ENCODE results near the gene CAPN3.
"Not testable (repeated sequence)": the region's sequence is repeated elsewhere in the genome, so short reads cannot be mapped to it uniquely, and the experiment has no call there.

CAPN3 gene

GRCh38 chr15:42359249-42359648, at the start of gene CAPN3:
Gene CAPN3 (plus strand): TSS chr15:42359501. CDS start chr15:42359806, 305 bp downstream.
- DNase-seq (ENCODE audit: low spot score) = no peak

- no peak for DNase-seq (ENCODE audit: low spot score)
These were observed 45.8 kb upstream of the CAPN3 start for GRCh38 chr15:42313463-42313862.

DNA sequence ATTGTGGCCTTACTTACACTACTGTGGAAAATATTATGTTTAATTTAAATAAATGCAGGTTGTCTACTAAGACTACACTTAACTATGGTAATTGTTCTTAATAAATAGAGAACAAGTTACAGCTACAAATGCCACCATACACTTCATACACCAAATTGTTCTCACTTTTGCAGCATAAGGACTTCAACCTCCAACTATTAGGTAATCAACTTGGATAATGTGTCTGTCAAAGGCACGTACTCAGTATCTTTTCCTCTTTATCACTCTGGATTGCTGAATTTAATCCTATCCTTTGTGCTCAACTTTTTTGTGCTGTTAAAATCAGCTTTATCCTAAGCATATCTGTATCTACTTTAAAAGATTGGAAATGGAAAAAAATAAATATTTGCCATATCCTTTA, 44.5 kb upstream of the CAPN3 start:
- no peak for DNase-seq (ENCODE audit: low spot score)

DNA sequence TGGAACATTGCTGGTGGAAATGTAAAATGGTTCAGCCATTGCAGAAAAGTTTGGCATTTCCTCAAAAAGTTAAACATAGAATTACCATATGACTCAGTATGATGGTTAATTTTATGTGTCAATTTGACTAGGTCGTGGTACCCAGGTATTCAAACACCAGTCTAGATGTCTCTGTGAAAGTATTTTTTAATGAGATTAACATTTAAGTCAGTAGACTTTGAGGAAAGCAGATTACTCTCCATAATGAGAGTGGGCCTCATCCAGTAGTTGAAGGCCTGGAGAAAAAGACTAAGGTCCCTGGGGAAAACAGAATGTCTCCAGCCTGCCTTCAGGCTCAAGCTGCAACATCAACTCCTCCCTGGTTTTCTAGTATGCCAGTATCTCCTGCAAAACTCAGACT, 43.8 kb upstream of the CAPN3 start:
- DNase-seq (ENCODE audit: low spot score) = no peak

GRCh38 chr15:42316282-42316805, 43.0 kb upstream of the CAPN3 start:
- not testable (repeated sequence) for DNase-seq (ENCODE audit: low spot score)

- DNase-seq (ENCODE audit: low spot score) = no peak
These were observed 40.1 kb upstream of the CAPN3 start for GRCh38 chr15:42319206-42319605.

- no peak for DNase-seq (ENCODE audit: low spot score)
These were observed 35.0 kb upstream of the CAPN3 start for GRCh38 chr15:42324308-42324707.

DNA sequence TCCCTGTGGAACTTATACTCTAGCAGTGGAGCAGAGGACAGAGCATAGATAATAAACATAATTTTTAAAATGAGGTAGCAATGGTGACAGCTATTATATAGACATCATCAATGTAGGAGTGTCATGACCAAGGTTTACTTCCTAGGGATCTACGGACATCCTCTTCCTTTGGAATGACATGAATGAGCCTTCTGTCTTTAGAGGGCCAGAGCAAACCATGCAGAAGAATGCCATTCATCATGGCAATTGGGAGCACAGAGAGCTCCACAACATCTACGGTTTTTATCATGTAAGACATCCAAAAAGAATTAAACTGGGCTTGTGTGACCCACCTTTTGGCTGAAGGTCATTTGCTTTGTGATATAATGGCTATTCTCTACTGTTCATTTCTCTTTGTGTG, 30.1 kb upstream of the CAPN3 start:
- DNase-seq (ENCODE audit: low spot score) = no peak

DNA sequence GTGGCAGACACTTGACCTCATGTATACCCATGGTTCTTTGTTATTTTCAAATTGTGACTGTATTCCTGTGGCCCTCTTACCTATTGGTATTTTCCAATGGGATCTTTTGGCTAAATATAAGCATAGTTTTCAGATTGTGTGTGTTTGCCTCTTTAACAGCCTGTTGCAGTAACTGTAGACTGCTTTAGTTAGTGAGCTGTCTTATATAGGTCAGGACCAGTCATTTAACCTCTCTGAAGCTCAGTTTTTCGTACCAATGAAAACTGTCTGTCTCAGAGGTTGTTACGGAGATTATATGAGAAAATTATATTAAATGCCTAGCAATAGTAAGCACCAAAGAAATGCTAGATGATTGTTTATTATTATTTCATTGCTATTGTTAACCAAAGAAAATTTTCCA, 29.3 kb upstream of the CAPN3 start:
- DNase-seq (ENCODE audit: low spot score) = no peak

DNA sequence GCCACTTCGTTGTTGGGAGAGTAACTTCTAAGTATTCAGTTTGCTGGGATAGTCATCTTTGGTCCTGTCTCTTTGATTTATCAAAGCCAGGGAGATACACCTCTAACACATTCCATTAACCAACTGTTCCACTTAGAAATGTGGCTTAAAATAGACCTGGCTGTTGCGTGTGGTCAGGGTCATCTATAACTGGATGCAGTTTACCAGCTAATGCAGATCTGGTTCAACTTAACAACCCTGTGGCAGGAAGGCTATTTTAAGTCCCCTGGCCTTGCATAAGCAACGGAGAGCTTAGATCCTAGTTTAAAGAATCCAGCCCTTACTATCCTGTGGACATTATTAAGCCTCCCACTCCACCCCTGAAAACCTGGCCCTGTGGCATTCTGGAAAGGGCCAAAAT, 28.1 kb upstream of the CAPN3 start:
- DNase-seq (ENCODE audit: low spot score) = no peak

DNA sequence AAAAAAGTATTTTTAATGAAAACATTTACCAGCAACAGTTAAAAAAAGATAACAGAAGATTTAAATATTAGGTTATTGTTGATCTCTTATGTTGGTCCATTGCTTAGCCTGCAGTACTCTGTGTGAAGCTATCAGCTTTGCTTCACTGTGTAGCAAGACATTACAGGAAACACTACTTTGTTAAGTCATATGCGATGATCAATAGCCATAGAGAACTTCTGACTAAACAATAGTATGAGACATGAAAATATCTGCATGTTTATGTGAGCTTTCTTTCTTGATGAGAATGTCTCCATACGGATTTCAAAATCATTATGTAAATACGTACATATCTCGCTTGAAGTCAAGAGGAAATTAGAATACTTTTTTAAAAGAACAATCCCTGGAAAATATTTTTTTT, 27.0 kb upstream of the CAPN3 start:
- DNase-seq (ENCODE audit: low spot score) = no peak

- DNase-seq (ENCODE audit: low spot score) = no peak
These were observed 24.2 kb upstream of the CAPN3 start for GRCh38 chr15:42335074-42335473.

DNA sequence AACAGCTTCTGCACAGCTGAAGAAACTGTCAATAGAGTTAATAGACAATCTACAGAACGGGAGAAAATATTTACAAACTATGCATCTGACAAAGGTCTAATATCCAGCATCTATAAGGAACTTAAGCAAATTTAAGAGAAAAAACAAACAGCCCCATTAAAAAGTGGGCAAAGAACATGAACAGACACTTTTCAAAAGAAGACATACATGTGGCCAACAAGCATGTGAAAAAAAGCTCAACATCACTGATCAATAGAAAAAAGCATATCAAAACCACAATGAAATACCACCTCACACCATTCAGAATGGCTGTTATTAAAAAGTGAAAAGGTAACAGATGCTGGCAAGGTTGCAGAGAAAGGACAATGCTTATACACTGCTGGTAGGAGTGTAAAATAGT, 22.7 kb upstream of the CAPN3 start:
- DNase-seq (ENCODE audit: low spot score) = not testable (repeated sequence)

- DNase-seq (ENCODE audit: low spot score) = not testable (repeated sequence)
These were observed 22.2 kb upstream of the CAPN3 start for GRCh38 chr15:42337104-42337503.

- DNase-seq (ENCODE audit: low spot score) = no peak
These were observed 20.8 kb upstream of the CAPN3 start for GRCh38 chr15:42338500-42338899.

GRCh38 chr15:42343596-42344232, 15.6 kb upstream of the CAPN3 start:
- DNase-seq (ENCODE audit: low spot score) = no peak

DNA sequence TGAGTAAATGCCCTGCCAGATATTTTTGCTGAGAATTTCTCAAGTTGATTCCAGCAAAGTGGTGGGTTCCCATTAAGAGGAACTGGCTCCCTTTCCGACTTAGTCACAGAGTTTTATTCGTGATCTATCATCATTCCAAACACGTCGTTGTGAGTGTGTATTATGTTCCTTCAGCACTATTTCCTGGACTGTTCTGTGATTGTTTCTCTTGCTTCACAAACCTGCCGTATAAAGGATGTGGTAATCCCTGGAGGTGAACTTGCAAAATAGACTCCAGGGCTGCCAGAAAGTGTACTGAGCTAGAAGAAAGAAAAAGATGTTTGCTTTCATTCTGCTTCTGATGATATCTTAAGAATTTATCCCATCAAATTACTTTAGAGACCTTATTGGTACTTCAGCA, 14.5 kb upstream of the CAPN3 start:
- no peak for DNase-seq (ENCODE audit: low spot score)

DNA sequence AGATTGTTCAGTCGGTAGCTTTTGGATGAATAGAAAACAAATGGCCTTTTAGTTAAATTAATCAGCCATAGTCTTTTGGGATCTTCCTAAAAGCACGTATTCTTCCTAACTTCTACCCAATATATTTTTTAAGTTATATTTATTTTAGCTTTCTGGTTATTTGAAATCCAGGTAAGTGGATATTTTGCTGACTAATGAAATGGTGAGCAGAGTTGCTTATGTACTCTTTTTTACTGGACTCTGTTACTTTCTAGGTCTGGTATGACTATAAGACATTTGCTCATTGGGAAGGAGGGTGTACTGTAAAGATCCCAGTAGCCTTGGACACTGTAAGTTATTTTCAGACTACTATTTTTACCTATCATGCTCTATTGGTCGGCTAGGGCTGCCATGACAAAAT, 13.8 kb upstream of the CAPN3 start:
- DNase-seq (ENCODE audit: low spot score) = no peak

GRCh38 chr15:42348083-42348482, 11.2 kb upstream of the CAPN3 start:
- DNase-seq (ENCODE audit: low spot score) = no peak

GRCh38 chr15:42349186-42349585, 10.1 kb upstream of the CAPN3 start:
- DNase-seq (ENCODE audit: low spot score) = no peak

DNA sequence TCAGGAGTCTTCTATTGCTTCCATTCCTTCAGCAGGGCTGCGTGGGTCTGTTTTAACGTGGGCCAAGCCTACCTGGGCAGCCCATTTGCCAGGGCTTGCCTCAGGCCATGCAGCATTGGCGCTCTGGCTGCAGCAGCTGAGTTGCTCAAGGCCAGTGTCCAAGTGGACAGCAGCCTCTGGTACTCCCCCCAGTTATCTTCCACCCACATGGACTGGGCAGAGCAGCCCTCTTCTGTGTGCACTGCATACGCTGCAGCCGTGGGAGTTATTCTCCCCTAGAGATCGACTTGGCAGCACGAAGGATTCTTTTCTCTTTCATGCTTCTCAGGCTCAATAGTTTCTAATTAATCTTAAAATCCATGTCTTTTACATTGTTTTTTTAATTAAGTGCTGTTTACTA, 6.9 kb upstream of the CAPN3 start:
- DNase-seq (ENCODE audit: low spot score) = no peak

DNA sequence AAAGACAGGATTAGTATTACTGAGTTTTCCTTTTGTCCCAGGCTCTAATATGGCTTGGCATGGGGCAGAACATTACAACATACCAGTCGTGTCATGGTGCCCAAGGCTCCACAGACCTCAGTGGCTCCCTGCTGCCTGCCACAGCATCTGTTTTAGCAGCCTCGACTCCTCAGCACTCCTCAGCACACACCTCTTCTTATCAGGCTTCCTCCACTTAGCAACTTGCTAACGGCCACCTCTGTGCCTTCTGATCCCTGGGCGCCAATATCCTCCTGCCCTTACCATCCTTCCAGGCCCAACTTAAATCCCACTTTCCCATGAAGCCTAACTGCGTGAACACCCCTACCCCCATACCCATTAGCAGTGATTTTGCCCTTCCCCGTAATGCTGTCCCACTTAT, 6.2 kb upstream of the CAPN3 start:
- DNase-seq (ENCODE audit: low spot score) = no peak

DNA sequence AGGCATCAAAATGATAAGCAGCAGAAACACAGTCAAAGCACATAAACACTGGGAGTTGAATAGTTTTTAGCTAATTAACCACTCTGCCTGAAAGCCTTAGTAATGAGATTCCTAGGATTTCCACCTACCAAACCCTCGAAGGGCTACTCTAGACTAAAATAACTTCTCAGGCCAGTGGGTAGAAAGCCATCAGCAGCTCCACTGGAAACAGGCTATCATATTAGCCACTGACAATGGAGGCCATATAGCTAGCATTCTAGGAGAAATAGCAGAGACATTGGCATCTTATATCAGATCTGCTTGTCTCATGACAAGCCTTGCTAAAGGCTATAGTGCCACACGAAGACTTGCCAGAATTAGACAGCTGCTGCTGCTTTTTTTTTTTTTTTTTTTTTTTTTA, 4.5 kb upstream of the CAPN3 start:
- no peak for DNase-seq (ENCODE audit: low spot score)

DNA sequence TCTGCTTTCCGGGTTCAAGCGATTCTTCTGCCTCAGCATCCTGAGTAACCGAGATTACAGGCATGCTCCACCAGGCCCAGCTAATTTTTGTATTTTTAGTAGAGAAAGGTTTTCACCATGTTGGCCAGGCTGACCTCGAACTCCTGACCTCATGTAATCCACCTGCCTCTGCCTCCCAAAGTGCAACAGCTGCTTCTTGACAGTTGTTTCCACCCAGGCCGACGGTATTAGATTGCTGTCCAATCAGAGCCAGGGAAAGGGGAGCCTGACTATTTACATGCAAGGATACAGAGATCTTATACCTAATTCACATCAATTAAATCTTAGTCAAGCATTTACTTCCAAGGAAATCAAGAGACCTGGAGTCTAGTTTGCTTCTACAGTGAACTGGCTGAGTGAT, 4.0 kb upstream of the CAPN3 start:
- DNase-seq (ENCODE audit: low spot score) = no peak
